Activated CD8-positive, alpha-beta T cell treated with anti-CD3 and anti-CD28 coated beads, Interleukin-2, amount 10 ng/mL, durations not matched to agents 7 days and 5 days (primary cell): Measurements from ENCODE around the gene LHFPL6. TPM values are rescaled to one million over a fixed set of nuclear protein-coding genes. Genes with fewer than 3 reads are reported as not detected.

ENCODE experiments used
- ATAC-seq: fragments of 150-1000 bp; cut with Tn5 transposase; one replicate; pipeline ENCODE4 v1.10.0; 2021; ENCODE audit warnings: moderate library complexity
- CTCF ChIA-PET: fragments of 350-600 bp; sonication (Branson Sonifier 250); formaldehyde crosslinking; loops from one replicate; lab custom pipeline; 2021; ENCODE audit warnings: antibody characterized with exemption; lab: Charles Lee
- POLR2A ChIA-PET: fragments of 350-600 bp; sonication (Branson Sonifier 250); formaldehyde crosslinking; loops from one replicate; lab custom pipeline; 2021; ENCODE audit warnings: antibody characterized with exemption; lab: Charles Lee
- DNase-seq: peaks from one replicate; pipeline ENCODE4 v3.0.0-alpha.2; 2020
- H3K27ac Mint-ChIP-seq: one replicate; pipeline ENCODE4 v1.8.0; 2021; ENCODE audit warnings: mild to moderate bottlenecking, mixed read lengths
- H3K27me3 Mint-ChIP-seq: one replicate; pipeline ENCODE4 v1.8.0; 2021; ENCODE audit warnings: low read depth, mixed read lengths
- H3K36me3 Mint-ChIP-seq: one replicate; pipeline ENCODE4 v1.8.0; 2021; ENCODE audit warnings: low read depth, mixed read lengths
- H3K4me1 Mint-ChIP-seq: one replicate; pipeline ENCODE4 v1.8.0; 2021; ENCODE audit warnings: low read depth, mixed read lengths
- H3K4me3 Mint-ChIP-seq: one replicate; pipeline ENCODE4 v1.8.0; 2021; ENCODE audit warnings: mild to moderate bottlenecking, mixed read lengths
- H3K9me3 Mint-ChIP-seq: one replicate; pipeline ENCODE4 v1.8.0; 2022; ENCODE audit warnings: mixed read lengths; ENCODE audit not compliant: insufficient read depth
- total RNA-seq, 2 experiments: library from RNA; stranded (reverse); gene quantifications; one replicate each; pipeline ENCODE4 v1.2.3, GENCODE V29; 2021

LHFPL6 gene
- total RNA-seq, 2 experiments from 2014 or later: 0.13 TPM; not detected in 1

DNA sequence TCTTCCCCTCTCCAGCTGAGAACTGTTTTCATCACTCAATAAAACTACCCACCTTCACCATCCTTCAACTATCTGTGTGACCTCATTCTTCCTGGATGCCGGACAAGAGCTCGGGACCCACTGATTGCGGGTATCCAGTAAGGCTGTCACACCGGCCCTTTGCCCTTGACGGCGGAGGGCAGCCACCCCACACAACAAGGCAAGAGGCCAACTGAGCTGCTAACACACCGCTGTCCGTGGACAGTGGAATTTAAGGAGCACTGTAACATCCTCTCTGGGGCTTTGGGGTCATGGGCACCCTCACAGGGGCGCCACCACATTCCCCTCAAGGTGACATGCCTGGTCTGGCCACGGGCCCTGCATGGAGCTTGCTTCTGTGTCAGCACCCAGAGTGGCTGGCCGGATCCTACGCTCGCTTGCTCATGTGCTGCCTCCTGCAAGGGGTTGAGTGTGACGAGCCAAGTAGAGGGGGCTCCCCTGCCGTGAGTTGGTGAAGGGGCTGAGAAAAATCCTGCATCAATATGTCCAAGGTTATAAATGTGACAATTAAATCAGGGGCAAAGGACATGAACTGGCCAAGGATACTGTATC lies 31.4 kb downstream of the LHFPL6 start:
- Mint-ChIP-seq H3K4me3 (no peak overlapping the region), H3K27ac (no peak overlapping the region), H3K9me3 (no peaks in the 10 kb centered on the region), H3K4me1 (no peaks in the 10 kb centered on the region), H3K36me3 (no peaks in the 10 kb centered on the region), H3K27me3 (peaks cover 6% of the 10 kb centered on the region)
- POLR2A ChIA-PET: no interaction called here
- DNase-seq (no peak), ATAC-seq (no peak)
- CTCF ChIA-PET: interaction anchor here (0.8 kb wide), 1 partner anchor 40 kb away, joined by 3 read pairs; no protein-coding TSS in a partner anchor

DNA sequence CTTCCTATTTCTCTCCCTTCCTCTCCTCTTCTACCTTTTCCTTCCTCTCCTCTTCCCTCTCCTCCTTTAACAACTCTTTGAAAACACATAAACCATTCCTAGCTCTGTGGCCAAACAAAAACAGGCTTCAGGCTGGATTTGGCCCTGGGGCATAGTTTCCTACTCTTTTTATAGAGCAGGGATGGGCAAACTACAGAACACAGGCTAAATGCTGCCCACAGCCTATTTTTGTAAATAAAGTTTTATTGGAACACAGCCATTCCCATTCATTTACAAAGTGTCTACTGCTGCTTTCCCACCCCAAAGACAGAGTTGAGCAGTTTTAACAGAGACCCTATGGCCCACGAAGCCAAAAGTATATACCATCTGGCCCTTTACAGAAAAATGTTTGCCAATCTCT lies 35.4 kb downstream of the LHFPL6 start:
- Mint-ChIP-seq H3K36me3 (no peaks in the 10 kb centered on the region), H3K27ac (no peak overlapping the region), H3K9me3 (no peaks in the 10 kb centered on the region), H3K4me3 (no peak overlapping the region), H3K4me1 (no peaks in the 10 kb centered on the region), H3K27me3 (peaks cover 11% of the 10 kb centered on the region)
- CTCF ChIA-PET: no interaction called here
- POLR2A ChIA-PET: no interaction called here
- ATAC-seq (no peak), DNase-seq (no peak)

DNA sequence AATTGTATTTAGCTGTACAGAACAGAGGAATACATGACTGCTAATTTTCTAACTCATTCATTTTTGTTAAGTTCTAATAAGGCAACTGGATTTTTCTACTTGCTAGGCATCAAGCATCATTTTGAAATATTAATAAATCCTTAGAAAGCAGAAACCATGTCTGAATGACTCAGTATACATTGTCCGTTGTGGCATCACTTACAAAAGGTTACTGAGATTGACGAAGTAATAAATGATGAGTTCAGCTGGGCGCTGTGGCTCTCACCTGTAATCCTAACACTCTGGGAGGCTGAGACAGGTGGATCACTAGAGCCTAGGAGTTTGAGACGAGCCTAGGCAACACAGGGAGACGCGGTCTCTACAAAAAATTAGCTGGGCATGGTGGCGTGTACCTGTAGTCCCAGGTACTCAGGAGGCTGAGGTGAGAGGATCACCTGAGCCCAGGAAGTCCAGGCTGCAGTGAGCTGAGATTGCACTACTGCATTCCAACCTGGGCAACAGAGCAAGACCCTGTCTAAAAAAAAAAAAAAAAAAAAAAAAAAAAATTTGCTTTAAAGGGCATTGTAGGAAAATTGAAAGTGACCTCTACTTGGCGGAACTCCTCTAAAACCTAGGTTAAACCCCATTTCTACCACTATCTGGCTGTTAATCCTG lies 36.6 kb downstream of the LHFPL6 start:
- Mint-ChIP-seq H3K36me3 (no peaks in the 10 kb centered on the region), H3K4me3 (no peak overlapping the region), H3K4me1 (no peaks in the 10 kb centered on the region), H3K27me3 (peaks cover 11% of the 10 kb centered on the region), H3K9me3 (no peaks in the 10 kb centered on the region), H3K27ac (no peak overlapping the region)
- CTCF ChIA-PET: no interaction called here
- POLR2A ChIA-PET: no interaction called here
- DNase-seq (no peak), ATAC-seq (no peak)

GRCh38 chr13:39565036-39565949 lies 37.7 kb downstream of the LHFPL6 start:
- ChIA-PET POLR2A (interaction anchor here (0.6 kb wide), 1 partner anchor 175 kb away, joined by 4 read pairs; no protein-coding TSS in a partner anchor), CTCF (interaction anchor here (0.6 kb wide), 1 partner anchor 617 kb away, joined by 3 read pairs; no protein-coding TSS in a partner anchor)
- Mint-ChIP-seq H3K4me1 (no peaks in the 10 kb centered on the region), H3K4me3 (no peak overlapping the region), H3K36me3 (no peaks in the 10 kb centered on the region), H3K27ac (no peak overlapping the region), H3K9me3 (no peaks in the 10 kb centered on the region), H3K27me3 (peaks cover 11% of the 10 kb centered on the region)
- DNase-seq (no peak), ATAC-seq (no peak)

DNA sequence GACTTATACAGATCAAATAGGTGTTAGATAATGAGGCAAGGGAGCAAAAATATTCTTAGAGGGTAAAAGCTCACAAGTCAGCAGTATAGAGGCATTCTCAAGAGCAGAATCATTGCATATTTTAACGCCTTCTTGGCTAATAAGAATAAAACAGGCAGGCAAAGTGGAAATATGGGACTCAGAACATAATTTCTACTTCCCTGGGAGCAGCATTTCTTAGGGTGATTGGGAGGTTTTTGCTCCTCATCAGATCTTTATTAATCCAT lies 39.6 kb downstream of the LHFPL6 start:
- ChIA-PET POLR2A (no interaction called here), CTCF (no interaction called here)
- Mint-ChIP-seq H3K4me1 (no peaks in the 10 kb centered on the region), H3K27ac (no peak overlapping the region), H3K27me3 (peaks cover 8% of the 10 kb centered on the region), H3K4me3 (no peak overlapping the region), H3K36me3 (no peaks in the 10 kb centered on the region), H3K9me3 (no peaks in the 10 kb centered on the region)
- ATAC-seq: no peak
- DNase-seq: no peak

DNA sequence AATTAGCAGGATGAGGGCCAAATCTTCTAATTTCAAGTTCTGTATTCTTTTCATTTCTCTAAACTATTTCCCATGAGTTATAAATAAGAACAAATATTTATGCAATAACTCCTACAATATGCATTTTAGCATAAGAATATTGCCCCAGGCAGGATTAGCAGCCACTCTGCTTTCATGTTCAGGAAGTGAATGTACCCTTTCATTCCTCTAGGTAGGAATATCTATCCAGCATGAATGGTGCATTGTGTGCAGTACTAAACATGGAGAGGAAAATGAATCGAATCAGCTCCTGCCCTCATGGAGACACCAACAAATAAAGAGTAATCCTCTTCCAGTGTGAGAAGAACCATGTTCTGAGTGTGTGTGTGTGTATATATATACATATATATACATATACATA lies 41.0 kb downstream of the LHFPL6 start:
- ATAC-seq: no peak
- ChIA-PET POLR2A (no interaction called here), CTCF (no interaction called here)
- Mint-ChIP-seq H3K27ac (no peak overlapping the region), H3K27me3 (peaks cover 5% of the 10 kb centered on the region), H3K4me3 (no peak overlapping the region), H3K4me1 (no peaks in the 10 kb centered on the region), H3K36me3 (no peaks in the 10 kb centered on the region), H3K9me3 (no peaks in the 10 kb centered on the region)
- no peak for DNase-seq

GRCh38 chr13:39559847-39560246 lies 43.1 kb downstream of the LHFPL6 start:
- Mint-ChIP-seq H3K27me3 (peaks cover 2% of the 10 kb centered on the region), H3K36me3 (no peaks in the 10 kb centered on the region), H3K27ac (no peak overlapping the region), H3K4me1 (no peaks in the 10 kb centered on the region), H3K9me3 (no peaks in the 10 kb centered on the region), H3K4me3 (no peak overlapping the region)
- ChIA-PET CTCF (no interaction called here), POLR2A (no interaction called here)
- ATAC-seq (no peak), DNase-seq (no peak)

GRCh38 chr13:39557285-39557955 lies 45.6 kb downstream of the LHFPL6 start:
- ATAC-seq (no peak), DNase-seq (no peak)
- POLR2A ChIA-PET: no interaction called here
- H3K36me3 Mint-ChIP-seq: no peaks in the 10 kb centered on the region
- CTCF ChIA-PET: no interaction called here
- H3K27ac Mint-ChIP-seq: no peak overlapping the region
- H3K4me1 Mint-ChIP-seq: no peaks in the 10 kb centered on the region
- no peaks in the 10 kb centered on the region for H3K9me3 Mint-ChIP-seq
- H3K4me3 Mint-ChIP-seq: no peak overlapping the region
- H3K27me3 Mint-ChIP-seq: no peaks in the 10 kb centered on the region

DNA sequence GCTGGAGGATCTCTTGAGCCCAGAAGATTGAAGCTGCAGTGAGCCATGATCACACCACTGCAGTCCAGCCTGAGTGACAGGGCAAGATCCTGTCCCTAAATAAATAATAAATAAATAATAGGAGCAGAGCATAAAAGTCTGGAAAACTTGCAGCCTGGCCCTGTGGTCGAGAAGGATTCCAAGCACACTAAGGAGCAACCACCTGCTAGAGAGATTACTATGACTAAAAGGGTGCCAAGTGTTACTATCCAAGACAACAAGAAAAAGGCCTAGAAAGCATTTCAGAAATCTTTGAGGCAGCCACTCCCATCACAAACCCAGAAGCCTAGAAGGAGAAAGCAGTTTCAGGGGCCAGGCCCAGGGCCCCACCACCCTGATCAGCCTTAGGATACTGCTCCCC lies 46.1 kb downstream of the LHFPL6 start:
- POLR2A ChIA-PET: no interaction called here
- ATAC-seq: no peak
- Mint-ChIP-seq H3K36me3 (no peaks in the 10 kb centered on the region), H3K4me1 (no peaks in the 10 kb centered on the region), H3K27ac (no peak overlapping the region), H3K9me3 (no peaks in the 10 kb centered on the region), H3K4me3 (no peak overlapping the region), H3K27me3 (no peaks in the 10 kb centered on the region)
- CTCF ChIA-PET: no interaction called here
- DNase-seq: no peak

GRCh38 chr13:39554371-39554770 lies 48.6 kb downstream of the LHFPL6 start:
- no peak for DNase-seq
- no peaks in the 10 kb centered on the region for H3K9me3 Mint-ChIP-seq
- no peak for ATAC-seq
- ChIA-PET POLR2A (no interaction called here), CTCF (no interaction called here)
- no peak overlapping the region for H3K4me3 Mint-ChIP-seq
- H3K27me3 Mint-ChIP-seq: peaks cover 13% of the 10 kb centered on the region
- H3K36me3 Mint-ChIP-seq: no peaks in the 10 kb centered on the region
- no peak overlapping the region for H3K27ac Mint-ChIP-seq
- no peaks in the 10 kb centered on the region for H3K4me1 Mint-ChIP-seq

- ChIA-PET POLR2A (no interaction called here), CTCF (no interaction called here)
- H3K4me3 Mint-ChIP-seq: no peak overlapping the region
- H3K27me3 Mint-ChIP-seq: peaks cover 14% of the 10 kb centered on the region
- no peak for ATAC-seq
- H3K36me3 Mint-ChIP-seq: no peaks in the 10 kb centered on the region
- DNase-seq: no peak
- no peaks in the 10 kb centered on the region for H3K9me3 Mint-ChIP-seq
- no peak overlapping the region for H3K27ac Mint-ChIP-seq
- H3K4me1 Mint-ChIP-seq: no peaks in the 10 kb centered on the region
These were observed 50.7 kb downstream of the LHFPL6 start for GRCh38 chr13:39552246-39552645.

- H3K36me3 Mint-ChIP-seq: no peaks in the 10 kb centered on the region
- DNase-seq: no peak
- POLR2A ChIA-PET: no interaction called here
These were observed 52.1 kb downstream of the LHFPL6 start for GRCh38 chr13:39550931-39551330.

More at GRCh38 chr13:39550931-39551330, 52.1 kb downstream of the LHFPL6 start:
- CTCF ChIA-PET: interaction anchor here (0.5 kb wide), 1 partner anchor 1381 kb away, joined by 3 read pairs; no protein-coding TSS in a partner anchor
- Mint-ChIP-seq H3K4me1 (no peaks in the 10 kb centered on the region), H3K27me3 (peaks cover 19% of the 10 kb centered on the region), H3K4me3 (no peak overlapping the region), H3K9me3 (no peaks in the 10 kb centered on the region), H3K27ac (no peak overlapping the region)
- ATAC-seq: no peak
